Stimulated activated CD4-positive, alpha-beta T cell treated with anti-CD3 and anti-CD28 coated beads, Interleukin-12 subunit alpha, Interleukin-12 subunit beta, amount 100 ng/mL, for 4 hours (primary cell): ENCODE measurements around the gene C12orf57.

ENCODE experiments used
- DNase-seq: peaks from one replicate; pipeline ENCODE4 v3.0.0-alpha.2; 2020

The C12orf57 gene

DNA sequence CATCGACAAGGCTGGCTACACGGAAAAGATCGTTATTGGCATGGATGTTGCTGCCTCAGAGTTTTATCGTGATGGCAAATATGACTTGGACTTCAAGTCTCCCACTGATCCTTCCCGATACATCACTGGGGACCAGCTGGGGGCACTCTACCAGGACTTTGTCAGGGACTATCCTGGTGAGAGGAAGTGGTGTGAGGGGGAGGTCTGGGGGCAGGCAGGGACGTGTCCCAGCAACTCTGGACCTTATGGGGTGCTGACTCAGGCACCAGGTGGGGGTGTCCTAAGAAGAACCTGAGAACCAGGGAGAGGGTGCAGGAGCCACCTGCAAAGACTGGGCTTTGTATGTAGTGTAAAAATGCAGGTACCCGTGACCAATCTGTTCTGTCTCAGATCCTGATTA lies 24.2 kb upstream of the C12orf57 start:
- DNase-seq = no peak

DNA sequence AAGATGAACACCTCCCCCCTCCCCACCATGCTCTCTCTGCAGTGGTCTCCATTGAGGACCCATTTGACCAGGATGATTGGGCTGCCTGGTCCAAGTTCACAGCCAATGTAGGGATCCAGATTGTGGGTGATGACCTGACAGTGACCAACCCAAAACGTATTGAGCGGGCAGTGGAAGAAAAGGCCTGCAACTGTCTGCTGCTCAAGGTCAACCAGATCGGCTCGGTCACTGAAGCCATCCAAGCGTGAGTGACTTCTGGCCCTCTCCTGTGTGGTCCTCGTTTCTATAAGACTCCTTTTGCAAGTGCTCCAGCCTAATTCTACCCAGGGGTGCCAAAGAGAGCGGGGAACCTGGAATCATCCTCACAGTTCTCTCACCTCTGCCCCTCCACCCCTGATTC lies 22.3 kb upstream of the C12orf57 start:
- DNase-seq = no peak

DNA sequence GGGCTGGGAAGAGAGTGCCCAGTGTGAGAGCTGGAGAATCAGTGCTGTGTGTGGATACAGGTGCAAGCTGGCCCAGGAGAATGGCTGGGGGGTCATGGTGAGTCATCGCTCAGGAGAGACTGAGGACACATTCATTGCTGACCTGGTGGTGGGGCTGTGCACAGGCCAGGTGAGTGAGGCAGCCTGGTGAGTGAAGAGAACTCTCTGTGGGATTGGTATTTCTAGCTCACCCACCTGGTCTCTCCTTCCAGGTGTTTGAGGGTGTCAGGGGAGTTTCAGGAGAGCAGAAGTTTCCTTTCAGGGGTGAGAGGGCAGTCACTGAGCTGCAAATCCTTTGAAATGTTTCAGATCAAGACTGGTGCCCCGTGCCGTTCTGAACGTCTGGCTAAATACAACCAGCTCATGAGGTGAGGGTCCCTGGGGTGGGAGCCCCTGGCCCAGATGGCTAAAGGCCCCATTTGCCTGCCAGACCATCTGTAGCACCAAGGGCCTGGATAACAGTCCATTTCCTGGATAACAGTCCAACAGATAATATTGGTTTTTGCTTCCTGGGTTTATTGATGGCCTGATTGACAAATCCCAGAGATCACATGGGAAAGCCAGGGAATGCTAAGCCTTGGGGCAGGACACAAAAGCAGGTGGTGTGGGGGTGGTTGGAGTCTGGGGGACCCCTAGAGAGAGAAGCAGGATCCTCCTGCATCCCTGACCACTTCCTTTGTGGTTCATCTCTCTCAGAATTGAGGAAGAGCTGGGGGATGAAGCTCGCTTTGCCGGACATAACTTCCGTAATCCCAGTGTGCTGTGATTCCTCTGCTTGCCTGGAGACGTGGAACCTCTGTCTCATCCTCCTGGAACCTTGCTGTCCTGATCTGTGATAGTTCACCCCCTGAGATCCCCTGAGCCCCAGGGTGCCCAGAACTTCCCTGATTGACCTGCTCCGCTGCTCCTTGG lies 21.6 kb upstream of the C12orf57 start:
- DNase-seq = no peak

DNA sequence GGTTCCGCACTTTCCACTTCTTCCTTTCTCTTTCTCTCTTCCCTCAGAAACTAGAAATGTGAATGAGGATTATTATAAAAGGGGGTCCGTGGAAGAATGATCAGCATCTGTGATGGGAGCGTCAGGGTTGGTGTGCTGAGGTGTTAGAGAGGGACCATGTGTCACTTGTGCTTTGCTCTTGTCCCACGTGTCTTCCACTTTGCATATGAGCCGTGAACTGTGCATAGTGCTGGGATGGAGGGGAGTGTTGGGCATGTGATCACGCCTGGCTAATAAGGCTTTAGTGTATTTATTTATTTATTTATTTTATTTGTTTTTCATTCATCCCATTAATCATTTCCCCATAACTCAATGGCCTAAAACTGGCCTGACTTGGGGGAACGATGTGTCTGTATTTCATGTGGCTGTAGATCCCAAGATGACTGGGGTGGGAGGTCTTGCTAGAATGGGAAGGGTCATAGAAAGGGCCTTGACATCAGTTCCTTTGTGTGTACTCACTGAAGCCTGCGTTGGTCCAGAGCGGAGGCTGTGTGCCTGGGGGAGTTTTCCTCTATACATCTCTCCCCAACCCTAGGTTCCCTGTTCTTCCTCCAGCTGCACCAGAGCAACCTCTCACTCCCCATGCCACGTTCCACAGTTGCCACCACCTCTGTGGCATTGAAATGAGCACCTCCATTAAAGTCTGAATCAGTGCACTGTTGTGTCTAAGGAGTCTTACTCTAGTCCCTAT lies 20.7 kb upstream of the C12orf57 start:
- no peak for DNase-seq

DNA sequence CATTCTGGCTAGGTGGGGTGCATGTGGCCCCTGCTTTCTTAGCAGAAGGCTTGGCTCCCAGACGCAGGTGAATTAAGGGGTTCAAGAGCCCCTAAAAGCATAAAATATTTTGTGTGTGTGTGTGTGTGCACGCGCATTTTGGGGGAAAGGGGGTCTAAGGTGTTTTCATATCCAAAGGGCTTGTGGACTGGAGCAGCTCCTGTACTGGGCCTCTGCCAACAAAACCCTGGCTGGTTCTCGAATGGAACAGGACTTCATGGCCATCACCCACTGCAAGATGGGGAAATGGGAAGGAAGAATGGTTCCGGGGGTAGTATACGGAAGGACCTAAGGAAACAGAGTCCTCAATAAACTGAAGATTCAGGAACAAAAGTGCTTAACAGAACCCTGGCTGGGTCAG lies 20.0 kb upstream of the C12orf57 start:
- no peak for DNase-seq

DNA sequence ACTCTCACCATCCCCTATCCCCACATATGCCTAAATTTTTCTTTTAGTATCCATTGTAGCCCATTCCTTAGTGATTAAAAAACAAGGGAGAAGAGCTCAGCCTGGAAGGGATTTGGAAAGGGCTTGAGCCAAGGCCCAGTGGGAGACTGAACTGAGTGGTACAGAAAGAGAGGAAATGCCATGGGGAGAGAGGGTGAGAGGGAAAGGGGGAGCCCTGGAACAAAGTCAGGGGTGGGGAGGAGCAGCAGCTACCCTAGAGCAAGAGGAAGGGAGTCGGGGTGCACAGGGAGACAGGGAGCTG lies 18.6 kb upstream of the C12orf57 start:
- no peak for DNase-seq

DNA sequence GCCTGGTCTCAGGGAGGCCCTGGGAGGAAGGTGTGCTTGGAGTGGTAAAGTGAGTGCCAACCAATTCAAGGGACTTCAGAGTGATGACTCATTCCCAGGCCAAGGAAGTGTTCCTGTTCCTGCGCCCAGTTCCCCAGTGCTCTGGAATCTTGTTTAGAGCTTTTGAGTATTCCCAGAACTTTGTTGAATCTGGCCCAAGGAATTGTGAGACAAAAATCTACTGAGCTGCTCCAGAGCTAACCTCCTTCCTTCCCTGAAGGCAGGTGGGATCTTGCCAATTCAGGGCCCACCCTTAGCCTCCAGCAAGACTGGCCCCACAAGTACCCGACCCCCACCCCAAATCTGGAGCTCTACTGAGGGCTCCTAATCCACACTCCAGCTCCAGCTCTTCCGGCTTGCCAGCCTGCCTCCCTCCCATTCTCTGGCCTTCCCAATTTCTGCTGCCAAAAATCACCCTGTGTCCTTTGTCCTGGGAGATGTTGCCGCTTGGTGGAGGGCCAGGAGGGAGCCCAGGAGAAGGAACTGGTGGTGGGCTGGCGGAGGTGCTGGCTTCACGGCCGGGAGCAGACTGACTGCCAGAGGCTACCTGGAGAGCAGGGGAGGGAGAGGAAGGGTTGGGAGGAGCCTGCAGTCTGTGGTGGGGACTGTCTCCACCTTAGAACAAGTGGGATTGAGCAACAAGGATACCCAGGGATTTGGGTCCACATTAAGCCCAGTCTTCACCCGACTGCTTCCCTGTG lies 18.1 kb upstream of the C12orf57 start:
- no peak for DNase-seq

DNA sequence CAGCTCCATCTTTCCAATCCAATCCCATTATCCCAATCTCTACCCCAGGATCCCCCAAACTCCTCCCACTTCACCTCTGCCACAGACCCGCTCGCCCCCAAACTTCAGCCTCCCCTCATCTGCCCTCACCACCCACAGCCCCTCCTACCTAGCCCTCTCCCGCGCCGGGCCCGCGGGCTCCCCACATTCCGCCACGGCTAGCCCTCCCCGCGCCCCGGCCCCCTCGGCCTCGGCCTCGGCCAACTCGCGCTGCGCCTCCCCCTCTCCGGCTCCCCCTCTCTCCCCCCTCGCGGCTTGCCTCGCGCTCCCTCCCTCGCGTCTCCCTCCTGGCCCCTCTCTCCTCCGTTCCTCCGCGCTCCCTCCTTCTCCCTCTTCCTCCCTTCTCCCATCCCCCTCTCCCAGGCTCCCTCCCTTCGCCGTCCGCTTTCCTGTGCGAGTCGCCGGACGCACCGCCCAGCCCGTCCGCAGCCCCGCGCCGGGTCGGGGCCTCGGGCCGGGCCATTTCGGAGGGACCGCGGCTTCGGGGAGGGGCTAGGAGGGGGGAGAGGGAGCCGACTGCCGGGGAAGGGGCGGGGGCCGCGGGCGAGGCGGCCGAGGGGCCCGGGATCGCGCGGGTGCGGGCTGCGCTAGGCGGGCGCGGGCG lies 16.3 kb upstream of the C12orf57 start, which contains the start of gene ATN1:
ATN1 (plus strand) TSS at position 581 of the 643 bp plus-strand sequence. CDS start 6,043 bp downstream, outside the sequence.
- DNase-seq = peak; percentile 46

DNA sequence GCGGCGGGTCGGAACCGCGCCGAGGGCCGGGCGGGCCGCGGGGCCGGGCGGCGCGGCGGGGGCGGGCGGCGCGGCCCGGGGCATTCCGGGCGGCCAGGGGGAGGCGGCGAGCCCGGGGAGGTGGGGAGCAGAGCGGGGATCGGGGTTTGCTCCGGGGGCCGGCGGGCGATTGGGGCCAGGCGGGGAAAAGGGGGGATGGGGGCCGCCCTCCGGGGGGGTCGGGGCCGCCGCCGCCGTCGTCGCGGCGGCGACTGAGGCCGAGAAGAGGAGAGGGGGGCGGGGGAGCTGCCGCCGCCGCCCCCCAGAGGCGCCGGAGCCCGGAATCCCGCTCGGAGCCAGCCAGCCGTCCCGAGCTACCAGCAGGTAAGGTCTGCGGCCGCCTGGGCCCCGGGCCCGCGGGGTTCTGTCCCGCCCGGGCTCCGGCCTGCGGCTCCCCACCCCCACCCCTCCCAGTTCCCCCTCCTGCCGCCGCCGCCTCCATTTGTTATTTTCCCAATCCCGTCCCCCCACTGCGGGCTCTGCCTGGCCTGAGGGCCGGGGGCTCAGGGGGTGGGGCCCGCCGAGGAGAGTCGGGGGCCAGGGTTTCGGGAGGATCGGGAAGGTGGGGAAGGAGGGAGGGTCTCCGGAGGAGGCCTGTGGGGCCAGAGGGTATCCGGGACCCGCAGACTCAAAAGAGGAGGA lies 15.7 kb upstream of the C12orf57 start:
- DNase-seq = no peak

DNA sequence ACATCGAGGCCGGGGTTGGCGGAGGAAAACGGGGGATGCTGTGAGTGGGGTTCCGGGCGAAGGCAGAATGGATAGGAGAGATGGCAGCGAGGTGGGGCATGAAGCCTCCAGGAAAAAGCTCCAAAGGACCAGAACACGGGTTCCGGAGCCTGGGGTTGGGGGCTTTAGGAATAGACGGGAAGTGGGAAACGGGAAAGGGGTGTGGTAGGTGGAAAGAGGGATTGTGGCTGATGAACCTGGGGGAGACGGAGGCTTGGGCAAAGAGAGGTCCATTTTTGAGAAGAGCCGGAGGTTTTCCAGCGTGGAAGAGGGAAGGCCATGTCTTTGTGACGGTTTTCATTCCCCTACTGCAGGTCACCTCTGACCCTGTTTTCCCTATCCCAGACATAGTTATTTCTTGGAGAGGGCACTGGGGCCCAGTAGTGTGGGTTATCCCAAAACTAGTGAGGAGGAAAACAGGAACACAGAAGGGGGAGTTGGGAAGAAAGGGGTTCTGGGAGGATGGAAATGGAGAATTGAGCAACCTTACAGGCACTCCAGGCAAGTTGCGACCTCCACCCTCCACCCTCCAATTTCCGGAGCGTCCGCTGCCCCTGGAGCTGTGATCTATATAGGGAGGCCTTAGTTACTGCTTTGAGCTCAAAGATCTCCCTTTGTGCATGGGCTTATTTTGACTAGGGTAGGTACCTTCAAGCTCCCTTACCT lies 15.0 kb upstream of the C12orf57 start:
- no peak for DNase-seq

DNA sequence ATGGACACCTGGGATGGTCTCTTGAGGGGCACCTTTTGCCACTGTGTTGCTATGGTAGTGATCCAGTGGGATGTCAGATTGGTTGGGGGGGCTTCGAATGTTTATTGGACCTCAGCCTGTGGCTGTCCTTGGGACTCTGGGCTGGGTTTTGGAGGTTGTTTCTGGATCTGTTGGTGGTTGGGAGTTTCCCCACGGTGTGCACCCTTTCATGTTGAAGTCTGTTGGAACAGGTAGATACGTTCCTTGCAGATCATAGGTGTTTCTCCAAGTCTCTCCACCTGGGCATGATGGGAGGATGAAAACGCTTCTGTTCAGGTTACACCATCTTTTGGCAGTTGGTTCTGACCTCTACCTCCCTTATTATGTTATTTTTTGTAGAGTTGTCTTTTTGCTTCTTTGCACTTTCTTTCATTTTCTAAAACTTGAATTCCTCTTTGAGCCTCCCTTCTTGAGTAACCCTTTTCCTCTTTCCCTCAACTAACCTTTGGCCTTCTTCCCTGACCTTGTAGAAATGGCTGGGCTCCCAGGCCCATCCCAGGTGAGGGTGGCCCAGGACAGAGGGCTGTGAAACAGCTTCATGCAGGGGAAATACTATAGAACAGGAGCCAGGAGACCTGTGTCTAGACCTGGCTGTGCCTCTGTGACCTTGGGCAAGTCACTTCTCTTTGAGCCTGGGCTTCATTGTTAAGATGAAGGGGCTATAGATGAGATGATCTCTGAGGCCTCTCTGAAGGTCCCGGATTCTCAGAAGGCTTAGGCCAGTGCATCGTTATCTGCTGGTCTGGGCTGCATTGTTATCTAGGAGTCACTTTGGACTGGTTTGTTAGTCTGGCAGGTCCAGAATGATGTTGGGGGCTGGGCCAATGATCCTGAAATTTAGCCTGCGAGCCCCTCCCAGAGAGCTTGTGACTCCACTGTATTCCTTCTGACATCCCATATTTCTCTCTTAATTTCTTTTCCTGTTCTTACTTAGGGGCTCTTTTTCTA lies 14.1 kb upstream of the C12orf57 start:
- DNase-seq = no peak

DNA sequence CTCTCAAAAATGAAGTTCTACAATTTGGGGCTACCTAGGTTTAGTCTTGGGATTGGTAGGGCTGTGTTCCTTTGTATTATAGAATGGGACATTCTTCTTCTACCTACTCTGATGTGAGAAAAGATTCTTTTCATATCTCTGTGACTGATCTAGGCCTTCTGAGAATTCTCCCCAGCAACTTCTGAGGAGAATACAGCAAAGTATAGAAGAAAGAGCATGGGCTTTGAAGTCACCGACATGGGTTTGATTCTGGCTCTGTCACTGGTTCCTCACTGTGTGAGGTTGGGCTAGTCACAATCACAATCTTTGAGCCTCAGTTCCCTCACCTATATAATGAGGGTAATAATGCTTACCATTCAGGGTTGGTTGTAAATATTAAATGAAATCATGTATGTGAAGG lies 11.1 kb upstream of the C12orf57 start:
- no peak for DNase-seq

DNA sequence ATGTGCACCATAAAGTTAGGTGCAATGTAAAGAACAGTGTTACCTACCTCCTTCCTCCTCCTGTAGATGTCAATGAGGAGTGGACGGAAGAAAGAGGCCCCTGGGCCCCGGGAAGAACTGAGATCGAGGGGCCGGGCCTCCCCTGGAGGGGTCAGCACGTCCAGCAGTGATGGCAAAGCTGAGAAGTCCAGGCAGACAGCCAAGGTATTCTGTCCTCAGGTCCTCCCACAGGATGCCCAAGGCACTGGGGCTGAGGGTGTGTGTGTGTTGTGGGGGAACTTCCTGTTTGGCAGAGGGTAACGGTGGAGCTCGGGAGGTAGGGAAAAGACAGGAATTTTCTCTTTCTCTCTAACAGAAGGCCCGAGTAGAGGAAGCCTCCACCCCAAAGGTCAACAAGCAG lies 9.7 kb upstream of the C12orf57 start:
- DNase-seq = no peak

DNA sequence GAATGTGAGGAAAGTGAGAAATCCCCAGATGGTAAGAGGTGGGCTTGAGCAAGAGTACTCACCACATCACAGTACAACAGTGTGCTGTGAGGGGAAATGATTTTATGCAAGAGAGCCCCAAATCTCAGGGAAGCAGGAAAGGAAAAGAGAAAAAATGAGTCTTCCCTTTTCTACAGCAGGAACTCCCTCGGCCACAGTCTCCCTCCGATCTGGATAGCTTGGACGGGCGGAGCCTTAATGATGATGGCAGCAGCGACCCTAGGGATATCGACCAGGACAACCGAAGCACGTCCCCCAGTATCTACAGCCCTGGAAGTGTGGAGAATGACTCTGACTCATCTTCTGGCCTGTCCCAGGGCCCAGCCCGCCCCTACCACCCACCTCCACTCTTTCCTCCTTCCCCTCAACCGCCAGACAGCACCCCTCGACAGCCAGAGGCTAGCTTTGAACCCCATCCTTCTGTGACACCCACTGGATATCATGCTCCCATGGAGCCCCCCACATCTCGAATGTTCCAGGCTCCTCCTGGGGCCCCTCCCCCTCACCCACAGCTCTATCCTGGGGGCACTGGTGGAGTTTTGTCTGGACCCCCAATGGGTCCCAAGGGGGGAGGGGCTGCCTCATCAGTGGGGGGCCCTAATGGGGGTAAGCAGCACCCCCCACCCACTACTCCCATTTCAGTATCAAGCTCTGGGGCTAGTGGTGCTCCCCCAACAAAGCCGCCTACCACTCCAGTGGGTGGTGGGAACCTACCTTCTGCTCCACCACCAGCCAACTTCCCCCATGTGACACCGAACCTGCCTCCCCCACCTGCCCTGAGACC lies 8.2 kb upstream of the C12orf57 start:
- no peak for DNase-seq

DNA sequence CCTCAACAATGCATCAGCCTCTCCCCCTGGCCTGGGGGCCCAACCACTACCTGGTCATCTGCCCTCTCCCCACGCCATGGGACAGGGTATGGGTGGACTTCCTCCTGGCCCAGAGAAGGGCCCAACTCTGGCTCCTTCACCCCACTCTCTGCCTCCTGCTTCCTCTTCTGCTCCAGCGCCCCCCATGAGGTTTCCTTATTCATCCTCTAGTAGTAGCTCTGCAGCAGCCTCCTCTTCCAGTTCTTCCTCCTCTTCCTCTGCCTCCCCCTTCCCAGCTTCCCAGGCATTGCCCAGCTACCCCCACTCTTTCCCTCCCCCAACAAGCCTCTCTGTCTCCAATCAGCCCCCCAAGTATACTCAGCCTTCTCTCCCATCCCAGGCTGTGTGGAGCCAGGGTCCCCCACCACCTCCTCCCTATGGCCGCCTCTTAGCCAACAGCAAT lies 7.6 kb upstream of the C12orf57 start:
- no peak for DNase-seq

DNA sequence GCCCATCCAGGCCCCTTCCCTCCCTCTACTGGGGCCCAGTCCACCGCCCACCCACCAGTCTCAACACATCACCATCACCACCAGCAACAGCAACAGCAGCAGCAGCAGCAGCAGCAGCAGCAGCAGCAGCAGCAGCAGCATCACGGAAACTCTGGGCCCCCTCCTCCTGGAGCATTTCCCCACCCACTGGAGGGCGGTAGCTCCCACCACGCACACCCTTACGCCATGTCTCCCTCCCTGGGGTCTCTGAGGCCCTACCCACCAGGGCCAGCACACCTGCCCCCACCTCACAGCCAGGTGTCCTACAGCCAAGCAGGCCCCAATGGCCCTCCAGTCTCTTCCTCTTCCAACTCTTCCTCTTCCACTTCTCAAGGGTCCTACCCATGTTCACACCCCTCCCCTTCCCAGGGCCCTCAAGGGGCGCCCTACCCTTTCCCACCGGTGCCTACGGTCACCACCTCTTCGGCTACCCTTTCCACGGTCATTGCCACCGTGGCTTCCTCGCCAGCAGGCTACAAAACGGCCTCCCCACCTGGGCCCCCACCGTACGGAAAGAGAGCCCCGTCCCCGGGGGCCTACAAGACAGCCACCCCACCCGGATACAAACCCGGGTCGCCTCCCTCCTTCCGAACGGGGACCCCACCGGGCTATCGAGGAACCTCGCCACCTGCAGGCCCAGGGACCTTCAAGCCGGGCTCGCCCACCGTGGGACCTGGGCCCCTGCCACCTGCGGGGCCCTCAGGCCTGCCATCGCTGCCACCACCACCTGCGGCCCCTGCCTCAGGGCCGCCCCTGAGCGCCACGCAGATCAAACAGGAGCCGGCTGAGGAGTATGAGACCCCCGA lies 7.0 kb upstream of the C12orf57 start:
- DNase-seq = peak; percentile 61

DNA sequence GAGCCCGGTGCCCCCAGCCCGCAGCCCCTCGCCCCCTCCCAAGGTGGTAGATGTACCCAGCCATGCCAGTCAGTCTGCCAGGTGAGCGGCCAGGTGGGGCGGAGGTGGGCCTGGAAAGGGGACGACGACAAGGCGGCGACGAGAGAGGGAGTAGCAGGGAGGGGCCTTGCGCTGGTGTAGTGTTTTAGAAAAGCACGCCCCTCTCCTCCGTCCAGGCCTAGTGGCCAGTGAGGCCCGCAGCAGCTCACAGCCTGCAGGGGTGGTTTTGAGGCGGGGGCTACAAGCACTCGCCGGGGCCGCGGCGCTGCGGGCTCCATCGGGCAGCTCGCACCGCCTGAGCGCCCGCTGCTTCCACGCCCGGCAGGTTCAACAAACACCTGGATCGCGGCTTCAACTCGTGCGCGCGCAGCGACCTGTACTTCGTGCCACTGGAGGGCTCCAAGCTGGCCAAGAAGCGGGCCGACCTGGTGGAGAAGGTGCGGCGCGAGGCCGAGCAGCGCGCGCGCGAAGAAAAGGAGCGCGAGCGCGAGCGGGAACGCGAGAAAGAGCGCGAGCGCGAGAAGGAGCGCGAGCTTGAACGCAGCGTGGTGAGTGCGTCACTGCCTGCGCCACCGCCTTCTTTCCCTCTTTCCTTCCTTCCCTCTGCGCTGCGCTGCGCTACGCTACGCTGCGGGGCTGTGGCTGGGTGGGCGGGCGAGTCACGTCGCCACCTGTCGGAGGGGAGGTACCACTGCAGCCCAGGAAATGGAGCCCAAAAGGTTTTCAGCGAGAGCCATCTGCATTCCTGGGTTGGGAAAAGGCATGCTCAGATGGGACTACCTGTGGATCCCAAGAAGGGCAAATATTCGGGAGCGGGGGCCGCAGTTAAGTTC lies 6.1 kb upstream of the C12orf57 start:
- peak; percentile 87 for DNase-seq
